Ovary (tissue), 9 donors: Measurements from ENCODE around the gene DNALI1. TPM values are rescaled to one million over a fixed set of nuclear protein-coding genes. Genes with fewer than 3 reads are reported as not detected.

Experiments used
- DNase-seq, 5 donors: peaks; one replicate each; pipeline ENCODE4 v3.0.0-alpha.2; 2019 to 2020
- H3K27ac ChIP-seq, 2 donors: fragments of 200-600 bp; one replicate each; pipeline versions ENCODE4 v1.5.1 to v1.8.0; 2019 to 2022
- H3K27me3 ChIP-seq: fragments of 200-600 bp; one replicate; pipeline ENCODE4 v1.8.0; 2022
- H3K36me3 ChIP-seq: fragments of 200-600 bp; sonication (generic); one replicate; pipeline ENCODE4 v1.5.1; 2019
- H3K4me1 ChIP-seq: one replicate; pipeline ENCODE4 v1.8.1; 2013; ENCODE audit warnings: mild to moderate bottlenecking, moderate library complexity; ENCODE audit not compliant: insufficient read depth
- H3K4me3 ChIP-seq: fragments of 200-600 bp; sonication (generic); one replicate; pipeline ENCODE4 v1.5.1; 2017
- H3K9me3 ChIP-seq, 2 donors: fragments of 200-600 bp in 1 of 2; sonication (generic) in 1 of 2; one replicate each; pipeline versions ENCODE4 v1.5.1 to v1.8.1; 2013 to 2019; ENCODE audit warnings: mild to moderate bottlenecking in 1 of 2, moderate library complexity in 1 of 2
- CTCF ChIP-seq, 3 donors: fragments of 450-650 bp in 2 of 3; fragments of 200-600 bp in 1 of 3; IDR thresholded peaks; one replicate each; pipeline versions ENCODE4 v1.5.1 to v1.8.0; 2016 to 2022; ENCODE audit warnings: antibody characterized with exemption in 3 of 3, mild to moderate bottlenecking in 1 of 3
- EP300 ChIP-seq: sonication (generic); formaldehyde crosslinking; IDR thresholded peaks from one replicate; pipeline ENCODE4 v1.6.1; 2017; ENCODE audit warnings: antibody characterized with exemption
- POLR2A ChIP-seq: fragments of 450-650 bp; IDR thresholded peaks from one replicate; pipeline ENCODE4 v1.6.1; 2017; ENCODE audit warnings: antibody characterized with exemption, mild to moderate bottlenecking, moderate library complexity
- WGBS, 3 donors: extraction: QIAGEN DNeasy Blood & Tissue Kit in 1 of 3; methylation state at CpG; one replicate each; pipeline versions ENCODE4 v1.1.5 to v1.1.7; 2013 to 2017; 5-methylcytosine and 5-hydroxymethylcytosine counted together
- intact Hi-C, 4 donors: fragments of 100-400 bp; cut with DNase I; formaldehyde crosslinking; loops; one replicate each; pipeline versions ENCODE4 v1.11.0 to v1.15.1; 2022 to 2023
- polyA plus RNA-seq, 2 donors: library from polyadenylated mRNA; stranded (reverse); fragments of 200-250 nt in 1 of 2; fragments of 350-450 nt in 1 of 2; fragmentation: Illumina TruSeq in 1 of 2; extraction: RNeasy Lipid Tissue Mini Kit (QIAGEN cat#74804) in 1 of 2; gene quantifications; one replicate each; pipeline ENCODE4 v1.2.3, GENCODE V29; 2013 to 2014
- total RNA-seq, 7 donors: library from RNA; depleted of rRNA in 2 of 7; stranded (reverse); fragments of >200 nt in 2 of 7; fragmentation: NEBNext Ultra II Directional in 3 of 7; extraction: Animal tissue kit (Norgen Biotek cat#: 25700) in 3 of 7; gene quantifications; one replicate each; pipeline versions ENCODE4 v1.1.0 to v1.2.4, GENCODE V29; 2016 to 2023
- donor health status: DM: no; HTN: no; CAD: no; lungs with moderate emphysema.
- donor health status: DM: no; HTN: no; CAD: no.
- donor health status: Bipolar disorder and iron deficiency.
- donor health status: DM: yes; HTN: yes; CAD: no.
- donor health status: DM: no; HTN: no; CAD: no.
- donor health status: DM: yes; HTN: yes; CAD: no.

The DNALI1 gene
- total and polyA plus RNA-seq, 9 donors: 13.0 to 37.6 (median 17.8) TPM

DNA sequence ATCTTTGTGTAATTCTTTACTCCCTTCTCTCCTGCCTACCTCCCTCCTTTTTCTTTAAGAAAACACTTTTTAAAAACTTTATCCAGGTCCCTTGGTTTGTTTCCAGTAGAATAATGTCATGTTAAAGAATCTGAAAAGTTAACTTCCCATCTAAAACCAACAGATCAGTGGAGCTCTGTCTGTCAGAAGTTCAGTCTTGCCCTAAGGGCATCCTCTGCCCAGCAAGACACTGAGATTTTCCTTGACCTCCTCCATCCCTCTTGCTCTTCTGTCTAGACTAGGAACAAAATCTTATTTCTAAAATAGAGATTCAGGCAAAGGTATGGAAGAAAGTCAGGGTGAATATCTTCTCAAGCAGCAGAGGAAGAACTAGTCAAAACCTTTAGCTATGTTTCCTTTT, 44.7 kb downstream of the DNALI1 start:
- no peak overlapping the region for H3K4me3 ChIP-seq
- H3K9me3 ChIP-seq: no peaks in the 10 kb centered on the region
- intact Hi-C loops: loop anchor here in 2 of 4 donors (5.0 to 10.0 kb wide), 2 partner anchors 71 to 83 kb away; no protein-coding TSS in a partner anchor
- peaks cover 2% of the 10 kb centered on the region for H3K4me1 ChIP-seq
- H3K27ac ChIP-seq: no peak overlapping the region
- TF ChIP-seq EP300 (no peak), CTCF (IDR thresholded peaks at IDR 0.05) (no peak), POLR2A (no peak)
- no peaks in the 10 kb centered on the region for H3K36me3 ChIP-seq
- no peak for DNase-seq
- no peaks in the 10 kb centered on the region for H3K27me3 ChIP-seq

DNA sequence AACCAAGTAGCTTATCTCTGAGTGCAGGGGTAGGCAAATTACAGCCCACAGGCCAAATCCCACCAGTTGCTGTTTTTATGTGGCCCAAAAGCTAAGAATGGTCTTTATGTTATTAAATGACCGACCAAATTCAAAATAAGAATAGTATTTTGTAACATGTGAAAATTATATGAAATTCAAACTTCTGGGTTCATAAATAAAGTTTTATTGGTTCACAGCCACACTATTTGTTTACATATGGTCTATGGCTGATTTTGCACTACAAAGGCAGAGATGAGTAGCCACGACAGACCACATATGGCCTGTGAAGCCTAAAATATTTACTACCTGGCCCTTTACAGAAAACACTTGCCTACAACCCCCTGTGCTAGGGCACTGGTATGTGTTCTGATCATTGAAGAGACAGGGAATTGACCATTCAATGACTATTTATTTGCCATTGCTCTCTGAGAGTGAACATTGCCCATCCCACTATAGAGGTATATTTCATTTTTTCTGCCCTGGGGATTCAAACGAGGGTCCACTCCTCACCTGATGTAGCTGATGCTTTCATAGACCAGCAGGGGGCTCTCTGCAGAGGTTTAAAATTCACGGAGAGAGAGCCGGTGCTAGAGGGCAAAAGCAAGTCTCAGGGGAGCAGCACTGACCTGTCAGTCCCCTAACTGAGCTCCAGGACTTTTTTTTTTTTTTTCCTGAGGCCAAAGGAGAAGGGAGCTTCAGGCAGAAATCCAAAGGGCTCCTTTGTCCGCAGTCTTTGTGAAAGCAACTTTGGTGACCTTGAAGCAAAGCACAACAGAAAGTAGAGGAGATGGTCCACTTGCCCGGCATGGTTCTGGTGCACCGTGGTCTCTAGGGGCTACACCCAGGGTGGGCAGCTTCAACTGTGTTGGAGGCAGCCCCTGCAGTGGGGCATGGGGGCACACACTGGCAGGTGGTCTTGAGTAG, 46.3 kb downstream of the DNALI1 start:
- Histone ChIP-seq H3K27me3 (no peaks in the 10 kb centered on the region), H3K27ac (no peak overlapping the region), H3K4me1 (peaks cover 2% of the 10 kb centered on the region), H3K4me3 (no peak overlapping the region), H3K36me3 (no peaks in the 10 kb centered on the region), H3K9me3 (no peaks in the 10 kb centered on the region)
- DNase-seq: no peak
- intact Hi-C loops: loop anchor here in 2 of 4 donors (5.0 to 10.0 kb wide), 2 partner anchors 69 to 82 kb away; no protein-coding TSS in a partner anchor
- WGBS, 3 donors: 12 to 27% (median 14%) methylated on average over 8 of the region's 8 CpGs
- TF ChIP-seq CTCF (IDR thresholded peaks at IDR 0.05) (peak in 1 of 3 donors; percentile 22), POLR2A (no peak), EP300 (no peak)

DNA sequence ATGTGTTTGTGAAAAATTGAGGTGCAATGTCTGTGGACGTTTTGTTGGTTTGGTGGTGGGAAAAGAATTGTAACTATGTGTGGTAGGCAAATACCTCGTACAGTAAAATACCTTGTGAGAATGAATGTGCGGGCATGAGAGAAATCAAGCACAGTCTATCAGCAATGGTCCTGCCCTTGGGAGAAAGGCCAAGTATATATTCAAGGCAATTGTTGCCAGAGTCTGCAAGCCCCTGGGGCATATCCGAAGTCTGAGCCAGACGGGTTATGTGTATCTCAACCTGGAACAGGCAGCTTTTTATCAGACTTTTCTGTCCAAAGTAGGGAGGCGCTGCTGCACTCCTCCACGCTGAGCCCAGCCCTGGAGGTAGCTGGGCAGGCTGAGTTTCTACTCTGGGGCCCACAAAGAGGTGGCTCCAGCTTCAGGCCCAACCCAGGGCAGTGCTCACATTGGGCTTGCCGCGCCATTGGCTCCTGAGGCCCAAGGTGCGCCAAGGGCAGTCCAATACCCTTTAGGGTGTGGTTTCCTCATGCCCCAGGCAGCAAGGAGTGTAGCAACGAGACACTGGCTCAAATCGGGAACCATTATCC, 48.4 kb downstream of the DNALI1 start:
- intact Hi-C loops: loop anchor here in 1 of 4 donors (10.0 kb wide), 1 partner anchor 80 kb away; no protein-coding TSS in a partner anchor
- H3K36me3 ChIP-seq: no peaks in the 10 kb centered on the region
- 50 to 51% (median 51%) methylated on average over 12 of the region's 12 CpGs for WGBS, 3 donors
- H3K4me3 ChIP-seq: no peak overlapping the region
- H3K27ac ChIP-seq: no peak overlapping the region
- TF ChIP-seq EP300: no peak
- TF ChIP-seq CTCF (IDR thresholded peaks at IDR 0.05): no peak
- TF ChIP-seq POLR2A: no peak
- H3K27me3 ChIP-seq: no peaks in the 10 kb centered on the region
- H3K4me1 ChIP-seq: peaks cover 2% of the 10 kb centered on the region
- DNase-seq: no peak
- H3K9me3 ChIP-seq: no peaks in the 10 kb centered on the region

DNA sequence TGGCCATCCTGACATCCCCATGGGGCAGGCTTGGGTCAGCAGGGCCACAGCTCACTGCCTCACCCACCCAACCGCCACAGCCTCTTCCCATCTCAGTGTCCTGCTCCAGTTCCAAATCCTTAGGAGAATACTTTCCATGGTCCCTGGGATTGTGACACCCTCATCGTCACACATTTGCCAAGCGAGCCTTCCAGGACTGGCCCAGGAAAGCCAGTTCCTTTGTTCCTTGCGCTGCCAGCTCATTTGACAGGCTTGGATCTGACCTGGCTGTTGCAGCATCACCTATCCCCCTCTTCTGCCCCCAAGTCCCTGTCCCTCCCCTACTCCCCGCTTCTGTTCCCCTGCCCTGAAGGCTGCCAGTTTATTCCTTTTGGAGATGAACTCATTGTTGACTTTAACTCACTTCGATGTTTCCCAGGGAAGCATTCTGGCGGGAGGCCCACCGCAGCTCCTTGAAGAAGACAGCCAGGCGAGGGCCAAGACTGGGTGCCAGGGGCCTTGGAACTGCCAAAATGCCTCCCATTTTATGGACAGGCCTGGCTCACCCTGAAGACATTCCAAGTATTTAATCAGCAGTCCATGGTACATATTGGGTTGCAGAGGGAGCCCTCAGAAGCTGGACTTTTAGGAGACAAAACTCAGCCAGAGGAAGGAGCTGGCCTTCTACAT, 49.2 kb downstream of the DNALI1 start:
- peak in 1 of 5 donors; percentile 45 for DNase-seq
- intact Hi-C loops: loop anchor here in 1 of 4 donors (10.0 kb wide), 1 partner anchor 79 kb away; no protein-coding TSS in a partner anchor
- H3K4me3 ChIP-seq: no peak overlapping the region
- H3K4me1 ChIP-seq: peaks cover 2% of the 10 kb centered on the region
- H3K27me3 ChIP-seq: no peaks in the 10 kb centered on the region
- H3K36me3 ChIP-seq: no peaks in the 10 kb centered on the region
- TF ChIP-seq POLR2A (no peak), EP300 (no peak), CTCF (IDR thresholded peaks at IDR 0.05) (no peak)
- 63 to 74% (median 64%) methylated on average over 9 of the region's 9 CpGs for WGBS, 3 donors
- H3K27ac ChIP-seq: no peak overlapping the region
- no peaks in the 10 kb centered on the region for H3K9me3 ChIP-seq
